Gastrocnemius medialis (tissue), 4 donors: ENCODE measurements around the gene KCNQ5. TPM values are rescaled to one million over a fixed set of nuclear protein-coding genes. Genes with fewer than 3 reads are reported as not detected.

ENCODE experiments used
- ATAC-seq, 2 donors: fragments of 150-250 bp; one replicate each; pipeline ENCODE4 v1.9.1; 2016
- DNase-seq, 2 donors: peaks; one replicate each; pipeline ENCODE4 v3.0.0-alpha.2; 2019
- H3K27ac ChIP-seq, 4 donors: fragments of 200-600 bp; sonication (generic); 1 replicate in 1 of 4; 2 replicates in 3 of 4; pipeline ENCODE4 v1.5.1; 2016 to 2018; ENCODE audit warnings: mild to moderate bottlenecking in 2 of 4, moderate library complexity in 1 of 4
- H3K27me3 ChIP-seq, 3 donors: fragments of 200-600 bp; sonication (generic) in 2 of 3; 1 replicate in 1 of 3; 2 replicates in 2 of 3; pipeline versions ENCODE4 v1.5.1 to v1.6.0; 2016 to 2019; ENCODE audit warnings: mild to moderate bottlenecking in 1 of 3, moderate library complexity in 1 of 3
- H3K36me3 ChIP-seq, 2 donors: fragments of 200-600 bp; sonication (generic) in 1 of 2; one replicate each; pipeline ENCODE4 v1.5.1; 2017 to 2018
- H3K4me1 ChIP-seq, 2 donors: fragments of 200-600 bp; sonication (generic) in 1 of 2; one replicate each; pipeline ENCODE4 v1.5.1; 2016 to 2017; ENCODE audit warnings: mild to moderate bottlenecking in 2 of 2
- H3K4me3 ChIP-seq, 4 donors: fragments of 200-600 bp; sonication (generic) in 3 of 4; 1 replicate in 1 of 4; 2 replicates in 3 of 4; pipeline ENCODE4 v1.5.1; 2016 to 2019; ENCODE audit warnings: mild to moderate bottlenecking in 2 of 4
- H3K9me3 ChIP-seq, 3 donors: fragments of 200-600 bp; sonication (generic) in 2 of 3; 1 replicate in 1 of 3; 2 replicates in 2 of 3; pipeline ENCODE4 v1.5.1; 2016 to 2019
- POLR2A ChIP-seq, 2 donors: fragments of 450-650 bp; IDR thresholded peaks; one replicate each; pipeline ENCODE4 v1.6.1; 2017; ENCODE audit warnings: antibody characterized with exemption in 2 of 2, mild to moderate bottlenecking in 2 of 2, moderate library complexity in 2 of 2
- in situ Hi-C, 4 donors: fragments of 200-750 bp; cut with MboI; loops; one replicate each; pipeline versions ENCODE4 v1.15.0 to v1.8.0; 2017; ENCODE audit warnings: low sequenced_read_pairs in 4 of 4
- intact Hi-C: fragments of 100-400 bp; cut with DNase I; formaldehyde crosslinking; loops from one replicate; pipeline ENCODE4 v1.15.1; 2023; ENCODE audit warnings: low total_unique reads
- total RNA-seq, 4 donors: library from RNA; depleted of rRNA; stranded (reverse); fragments of >200 nt; gene quantifications; one replicate each; pipeline versions ENCODE4 v1.1.0 to v1.2.3, GENCODE V29; 2016
- TF ChIP-seq, protein P1 (sequence below), 5 experiments: fragments of 450-650 bp in 3 of 5; fragments of 200-600 bp in 2 of 5; sonication (generic) in 2 of 5; IDR thresholded peaks in 4 of 5; conservative IDR thresholded peaks in 1 of 5; 1 replicate in 4 of 5; 2 replicates in 1 of 5; pipeline ENCODE4 v1.5.1; 2016 to 2019; ENCODE audit warnings: antibody characterized with exemption in 5 of 5, mild to moderate bottlenecking in 3 of 5, moderate library complexity in 3 of 5

The KCNQ5 gene
- total RNA-seq, 4 donors from 2014 or later: 5.3 to 19.3 (median 15.1) TPM

DNA sequence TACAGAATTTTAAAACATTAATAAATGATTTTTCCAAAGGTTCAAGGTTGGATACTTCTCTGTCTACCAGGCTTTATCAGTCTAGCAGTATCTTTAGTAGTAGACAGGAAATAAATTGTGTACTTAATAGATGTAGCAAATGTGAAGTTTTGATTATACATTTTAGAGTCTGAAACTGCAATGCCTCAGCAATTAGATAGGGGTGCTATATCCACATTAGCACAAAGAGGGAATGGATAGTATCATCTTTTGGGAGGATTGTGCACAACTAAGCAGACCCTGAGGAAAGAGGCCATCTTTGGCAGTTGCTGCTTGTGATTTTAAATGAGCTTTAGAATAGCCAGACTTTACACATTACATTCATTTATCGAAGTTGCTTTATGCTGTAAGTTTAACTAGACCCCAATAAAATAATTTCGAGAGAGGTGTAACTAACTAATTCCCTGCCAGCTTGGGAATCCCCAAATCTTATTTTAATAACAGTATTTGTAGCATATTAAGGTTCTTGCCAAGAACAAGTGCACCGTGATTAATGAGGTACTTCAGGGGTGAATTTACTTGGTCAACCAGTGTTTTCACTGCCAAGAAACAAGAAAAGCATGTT is 2.8 kb downstream of the KCNQ5 start:
- ATAC-seq (no peak), DNase-seq (no peak)
- TF ChIP-seq, protein P1, sequence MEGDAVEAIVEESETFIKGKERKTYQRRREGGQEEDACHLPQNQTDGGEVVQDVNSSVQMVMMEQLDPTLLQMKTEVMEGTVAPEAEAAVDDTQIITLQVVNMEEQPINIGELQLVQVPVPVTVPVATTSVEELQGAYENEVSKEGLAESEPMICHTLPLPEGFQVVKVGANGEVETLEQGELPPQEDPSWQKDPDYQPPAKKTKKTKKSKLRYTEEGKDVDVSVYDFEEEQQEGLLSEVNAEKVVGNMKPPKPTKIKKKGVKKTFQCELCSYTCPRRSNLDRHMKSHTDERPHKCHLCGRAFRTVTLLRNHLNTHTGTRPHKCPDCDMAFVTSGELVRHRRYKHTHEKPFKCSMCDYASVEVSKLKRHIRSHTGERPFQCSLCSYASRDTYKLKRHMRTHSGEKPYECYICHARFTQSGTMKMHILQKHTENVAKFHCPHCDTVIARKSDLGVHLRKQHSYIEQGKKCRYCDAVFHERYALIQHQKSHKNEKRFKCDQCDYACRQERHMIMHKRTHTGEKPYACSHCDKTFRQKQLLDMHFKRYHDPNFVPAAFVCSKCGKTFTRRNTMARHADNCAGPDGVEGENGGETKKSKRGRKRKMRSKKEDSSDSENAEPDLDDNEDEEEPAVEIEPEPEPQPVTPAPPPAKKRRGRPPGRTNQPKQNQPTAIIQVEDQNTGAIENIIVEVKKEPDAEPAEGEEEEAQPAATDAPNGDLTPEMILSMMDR (IDR thresholded peaks at IDR 0.05 in 4 of 5, conservative IDR thresholded peaks at IDR 0.05 in 1 of 5): peak in 3 of 5 experiments; percentile 42 to 60 (median 50)
- no peak for TF ChIP-seq POLR2A (IDR thresholded peaks at IDR 0.05)
- H3K9me3 ChIP-seq: no peaks in the 10 kb centered on the region
- no peaks in the 10 kb centered on the region for H3K36me3 ChIP-seq
- peaks cover 13 to 35% of the 10 kb centered on the region in 2 donors for H3K4me1 ChIP-seq
- in situ Hi-C loops: loop anchor here in 1 of 4 donors (25.0 kb wide), 1 partner anchor 212 kb away; no protein-coding TSS in a partner anchor
- intact Hi-C loops: loop anchor here (5.0 to 10.0 kb wide), 4 partner anchors 193 to 558 kb away; no protein-coding TSS in a partner anchor
- peak overlapping the region in 1 of 4 donors; percentile 66 for H3K4me3 ChIP-seq
- no peaks in the 10 kb centered on the region for H3K27me3 ChIP-seq
- no peak overlapping the region for H3K27ac ChIP-seq

DNA sequence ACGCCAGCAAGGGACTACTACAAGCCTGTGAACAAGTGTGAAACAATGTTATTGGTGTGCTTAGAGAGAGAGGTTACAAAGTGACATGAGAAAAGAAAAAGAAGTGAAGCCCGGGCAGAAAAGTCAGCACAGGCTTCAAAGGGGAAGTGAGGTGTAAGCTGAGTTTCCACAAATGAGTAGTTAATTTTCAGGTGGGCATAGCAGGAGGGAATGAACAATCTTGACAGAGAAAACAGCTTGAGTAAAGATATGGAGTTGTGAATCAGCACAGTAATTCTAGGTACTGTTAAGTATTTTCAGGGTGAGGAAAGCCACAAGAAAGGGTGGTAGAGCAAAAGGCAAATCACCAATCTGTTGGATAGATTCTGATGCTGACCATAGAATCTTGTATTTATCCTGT is 4.3 kb downstream of the KCNQ5 start:
- no peak overlapping the region for H3K4me3 ChIP-seq
- in situ Hi-C loops: no loop called here
- H3K27me3 ChIP-seq: no peaks in the 10 kb centered on the region
- DNase-seq (no peak), ATAC-seq (no peak)
- peaks cover 6 to 21% of the 10 kb centered on the region in 2 donors for H3K4me1 ChIP-seq
- H3K27ac ChIP-seq: no peak overlapping the region
- no peaks in the 10 kb centered on the region for H3K36me3 ChIP-seq
- intact Hi-C loops: loop anchor here (10.0 kb wide), 1 partner anchor 211 kb away; no protein-coding TSS in a partner anchor
- H3K9me3 ChIP-seq: no peaks in the 10 kb centered on the region
- TF ChIP-seq, protein P1 (IDR thresholded peaks at IDR 0.05 in 4 of 5, conservative IDR thresholded peaks at IDR 0.05 in 1 of 5): no peak
- no peak for TF ChIP-seq POLR2A (IDR thresholded peaks at IDR 0.05)

DNA sequence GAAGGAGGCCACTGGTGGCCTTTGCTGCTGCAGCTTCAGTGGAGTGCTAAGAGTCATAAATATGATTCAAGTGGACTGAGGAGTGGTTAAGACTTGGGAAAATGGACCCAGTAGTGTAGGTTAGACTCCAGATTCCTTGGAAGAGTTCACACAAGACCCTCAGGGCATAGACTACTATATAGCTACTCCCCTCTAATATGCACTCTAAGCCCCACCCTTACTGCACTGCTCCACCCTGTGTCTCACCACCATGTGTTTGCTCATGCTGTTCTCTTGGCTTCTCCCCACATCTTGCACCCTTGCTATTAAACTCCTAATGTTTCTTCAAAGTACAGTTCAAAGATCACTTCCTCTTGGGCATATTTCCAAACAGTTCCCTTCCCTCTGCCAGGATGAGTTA is 5.7 kb downstream of the KCNQ5 start:
- H3K36me3 ChIP-seq: no peaks in the 10 kb centered on the region
- no peak overlapping the region for H3K27ac ChIP-seq
- peaks cover 6 to 17% of the 10 kb centered on the region in 2 donors for H3K4me1 ChIP-seq
- H3K9me3 ChIP-seq: no peaks in the 10 kb centered on the region
- TF ChIP-seq, protein P1 (IDR thresholded peaks at IDR 0.05 in 4 of 5, conservative IDR thresholded peaks at IDR 0.05 in 1 of 5): no peak
- no peak for TF ChIP-seq POLR2A (IDR thresholded peaks at IDR 0.05)
- DNase-seq (no peak), ATAC-seq (no peak)
- no peaks in the 10 kb centered on the region for H3K27me3 ChIP-seq
- in situ Hi-C loops: no loop called here
- no peak overlapping the region for H3K4me3 ChIP-seq
- intact Hi-C loops: loop anchor here (10.0 kb wide), 1 partner anchor 213 kb away; no protein-coding TSS in a partner anchor

DNA sequence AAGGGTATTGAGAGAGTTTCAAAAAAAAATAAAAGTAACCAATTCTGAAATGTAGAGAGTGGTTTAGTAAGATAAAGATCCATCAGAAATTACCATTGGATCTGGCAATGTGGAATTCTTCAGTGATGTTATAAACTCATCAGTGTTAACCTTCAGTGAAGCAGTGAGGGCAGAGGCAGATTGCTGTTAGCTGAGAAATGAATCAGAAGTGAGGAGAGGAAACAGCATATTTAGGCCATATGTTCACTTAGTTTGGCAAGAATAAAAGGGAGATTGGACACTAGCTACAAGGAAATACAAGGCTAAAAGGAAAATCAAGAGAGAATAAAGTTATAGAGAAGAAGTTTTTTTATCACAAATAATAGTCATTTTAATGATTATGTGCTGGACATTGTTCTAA is 9.6 kb downstream of the KCNQ5 start:
- ATAC-seq (no peak), DNase-seq (no peak)
- H3K4me1 ChIP-seq: peaks cover 0 to 9% of the 10 kb centered on the region in 2 donors
- no peak overlapping the region for H3K27ac ChIP-seq
- H3K9me3 ChIP-seq: no peaks in the 10 kb centered on the region
- H3K36me3 ChIP-seq: no peaks in the 10 kb centered on the region
- in situ Hi-C loops: no loop called here
- intact Hi-C loops: no loop called here
- H3K27me3 ChIP-seq: no peaks in the 10 kb centered on the region
- no peak for TF ChIP-seq POLR2A (IDR thresholded peaks at IDR 0.05)
- TF ChIP-seq, protein P1 (IDR thresholded peaks at IDR 0.05 in 4 of 5, conservative IDR thresholded peaks at IDR 0.05 in 1 of 5): no peak
- no peak overlapping the region for H3K4me3 ChIP-seq
